ENCODE data around the gene CFAP92.

The CFAP92 gene

GRCh38 chr3:128987302-128988100 lies 6.4 kb downstream of the CFAP92 start:
- DNase-seq: no peak

DNA sequence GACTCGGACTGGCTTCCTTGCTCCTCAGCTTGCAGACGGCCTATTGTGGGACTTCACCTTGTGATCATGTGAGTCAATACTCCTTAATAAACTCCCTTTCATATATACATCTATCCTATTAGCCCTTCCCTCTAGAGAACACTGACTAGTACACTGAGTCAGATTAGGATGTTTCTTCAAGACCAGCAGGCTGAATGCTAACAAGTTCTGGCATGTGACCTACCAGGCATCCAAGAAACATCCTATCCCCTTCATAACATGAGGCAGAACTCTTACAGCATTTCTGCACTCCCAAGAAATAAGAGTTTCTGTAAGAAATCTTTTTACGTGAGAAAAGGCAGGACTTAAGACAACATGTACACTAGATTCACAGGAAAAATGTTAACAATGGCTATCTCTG lies 9.3 kb downstream of the CFAP92 start:
- DNase-seq: no peak

GRCh38 chr3:128983293-128984069 lies 10.4 kb downstream of the CFAP92 start:
- DNase-seq: no peak

DNA sequence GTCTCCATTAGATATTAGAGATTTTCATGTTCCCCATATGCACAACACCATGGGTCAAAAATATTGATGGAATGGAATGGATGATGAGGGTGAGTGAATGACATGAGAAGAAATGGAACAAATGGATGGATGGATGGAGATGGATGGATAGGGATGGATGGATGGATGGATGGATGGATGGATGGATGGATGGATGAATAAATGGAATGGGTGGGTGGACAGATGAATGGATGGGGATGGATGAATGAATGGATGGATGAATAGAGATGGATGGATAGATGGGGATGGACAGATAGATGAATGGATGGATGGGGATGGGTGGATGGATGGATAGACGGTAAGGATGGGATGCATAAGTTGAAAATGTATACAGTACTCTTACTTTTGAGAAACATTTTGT lies 18.6 kb downstream of the CFAP92 start:
- DNase-seq: no peak

DNA sequence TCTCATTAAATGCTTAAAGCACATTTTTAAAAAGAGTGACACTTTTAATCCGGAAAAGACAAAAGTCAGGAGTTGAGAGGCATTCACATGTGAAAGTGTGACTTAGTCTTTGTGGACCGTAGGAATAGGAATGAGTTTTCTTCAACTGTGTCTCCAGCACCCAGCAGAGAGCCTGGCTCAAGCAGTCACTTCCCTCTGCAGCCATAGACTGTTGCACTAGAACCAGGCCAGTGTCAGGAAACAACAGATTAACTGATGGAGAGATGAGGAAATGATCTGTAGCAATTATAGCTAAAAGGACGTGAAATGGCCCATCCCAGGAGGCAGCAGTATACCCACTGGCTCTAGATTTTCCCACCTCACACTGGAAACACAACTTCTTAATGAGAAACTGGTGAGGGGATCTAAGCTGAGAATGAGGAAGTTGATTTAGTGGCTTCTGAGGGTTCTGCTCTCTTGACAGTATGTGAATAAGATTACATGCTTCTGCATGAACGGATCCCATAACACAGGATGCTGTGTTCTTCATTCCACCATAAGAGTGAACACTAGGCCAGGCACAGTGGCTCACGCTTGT lies 19.8 kb downstream of the CFAP92 start:
- DNase-seq: no peak

- DNase-seq: no peak
These were observed 22.3 kb downstream of the CFAP92 start for GRCh38 chr3:128971421-128972100.

GRCh38 chr3:128970740-128971047 lies 23.2 kb downstream of the CFAP92 start:
- no peak for DNase-seq

DNA sequence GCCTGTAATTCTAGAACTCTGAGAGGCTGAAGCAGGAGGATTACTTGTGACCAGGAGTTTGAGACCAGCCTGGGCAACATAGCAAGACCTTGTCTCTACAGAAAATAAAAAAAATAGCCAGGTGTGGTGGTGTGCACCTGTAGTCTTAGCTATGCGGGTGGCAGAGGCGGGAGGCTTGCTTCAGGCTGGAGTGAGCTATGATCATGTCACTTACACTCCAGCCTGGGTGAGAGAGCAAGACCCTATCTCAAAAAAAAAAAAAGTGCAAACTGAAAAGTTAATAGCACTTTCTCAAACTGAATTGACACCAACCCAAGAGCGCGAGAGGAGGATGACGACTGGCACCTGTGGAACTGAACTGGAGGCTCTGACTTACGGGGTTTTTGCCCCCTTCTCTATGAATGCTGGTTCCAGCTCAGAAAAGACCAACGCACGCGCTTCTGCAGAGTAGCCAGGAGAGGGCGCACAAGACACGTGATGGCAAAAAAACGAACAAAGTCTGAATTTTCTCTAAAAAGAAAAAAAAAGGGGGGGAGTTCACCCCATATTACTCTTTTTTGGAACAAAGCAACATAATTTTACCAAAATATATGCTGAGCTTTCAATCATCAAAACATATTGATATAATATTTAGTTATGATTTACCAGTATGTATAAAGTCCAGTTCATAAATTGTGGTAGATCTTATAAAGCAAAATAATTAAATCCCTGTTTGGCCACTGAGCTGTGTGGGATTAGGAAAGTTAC lies 23.7 kb downstream of the CFAP92 start:
- peak; percentile 9 for DNase-seq

DNA sequence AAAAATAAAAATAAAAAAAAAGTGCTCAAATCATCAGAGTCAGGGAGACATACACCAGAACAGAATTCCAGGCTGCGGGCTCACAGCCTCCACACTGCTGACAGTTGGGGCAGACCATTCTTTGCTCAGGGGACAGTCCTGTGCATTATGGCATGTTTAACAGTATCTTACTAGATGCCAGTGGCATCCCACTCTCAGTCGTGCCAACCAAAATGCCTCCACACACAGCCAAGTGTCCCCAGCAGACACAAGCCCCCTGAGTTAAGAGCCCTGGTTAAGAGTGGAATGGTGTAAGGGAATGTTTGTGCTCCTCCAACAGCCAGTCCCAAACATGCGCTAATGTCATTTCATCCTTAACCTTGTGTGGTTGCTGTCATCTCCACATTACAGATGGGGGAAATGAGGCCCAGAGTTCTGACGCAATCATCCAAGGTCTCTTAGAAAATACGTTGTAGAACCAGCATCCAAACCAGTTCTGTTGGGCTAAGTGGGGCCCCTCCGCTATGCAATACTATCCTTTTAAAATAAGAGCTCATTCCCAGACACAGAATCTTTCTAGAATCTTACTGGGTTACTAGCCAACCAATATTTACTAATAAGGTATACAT lies 26.0 kb downstream of the CFAP92 start:
- no peak for DNase-seq

- no peak for DNase-seq
These were observed 28.1 kb downstream of the CFAP92 start for GRCh38 chr3:128965818-128966217.

DNA sequence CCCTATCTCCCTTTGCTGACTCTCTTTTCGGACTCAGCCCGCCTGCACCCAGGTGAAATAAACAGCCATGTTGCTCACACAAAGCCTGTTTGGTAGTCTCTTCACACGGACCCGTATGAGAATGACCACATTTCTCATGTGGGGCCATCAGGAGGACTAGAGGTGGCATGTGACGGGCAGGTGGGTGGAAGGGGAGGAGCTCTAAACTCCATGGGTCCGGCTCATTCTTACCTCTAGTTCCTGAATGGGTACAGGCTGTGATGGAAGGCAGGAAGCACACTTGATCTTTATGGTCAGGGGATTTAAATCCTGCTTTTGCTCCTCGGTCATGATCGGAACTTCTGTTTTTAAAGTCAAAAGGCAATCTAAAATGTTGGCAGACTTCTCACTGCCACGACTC lies 28.6 kb downstream of the CFAP92 start:
- no peak for DNase-seq

DNA sequence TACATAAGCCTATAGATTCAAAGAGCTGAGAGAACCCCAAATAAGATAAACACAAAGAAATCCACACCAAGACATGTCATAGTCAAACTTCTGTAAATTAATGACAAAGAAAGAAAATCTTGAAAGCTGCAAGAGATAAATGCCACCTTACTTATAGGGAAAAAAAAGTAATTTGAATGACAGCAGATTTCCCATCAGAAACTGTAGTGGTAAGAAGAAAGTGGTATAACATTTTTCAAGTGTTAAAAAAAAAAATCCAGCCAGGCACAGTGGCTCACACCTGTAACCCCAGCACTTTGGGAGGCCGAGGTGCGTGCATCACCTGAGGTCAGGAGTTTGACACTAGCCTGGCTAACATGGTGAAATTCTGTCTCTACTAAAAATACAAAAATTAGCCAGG lies 37.4 kb downstream of the CFAP92 start:
- DNase-seq: no peak

GRCh38 chr3:128950223-128950938 lies 43.5 kb downstream of the CFAP92 start:
- DNase-seq: no peak

DNA sequence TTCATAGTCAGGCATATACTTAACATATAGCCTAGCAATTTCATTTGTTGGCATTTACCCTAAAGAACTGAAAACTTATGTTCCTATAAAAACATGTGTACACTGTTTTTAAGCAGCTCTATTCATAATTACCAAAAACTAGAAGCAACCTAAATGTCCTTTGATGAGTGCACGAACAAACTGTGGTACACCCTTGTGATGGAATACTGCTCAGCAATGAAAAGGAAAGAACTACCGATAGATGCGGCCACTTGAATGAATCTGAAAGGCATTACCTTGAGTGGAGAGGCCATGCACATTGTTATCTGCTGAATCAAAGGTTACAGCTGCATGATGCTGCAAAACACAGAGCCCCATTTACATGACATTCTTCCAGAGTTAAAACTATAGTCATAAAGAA lies 44.7 kb downstream of the CFAP92 start:
- no peak for DNase-seq

- DNase-seq: no peak
These were observed 47.5 kb downstream of the CFAP92 start for GRCh38 chr3:128946411-128946810.

DNA sequence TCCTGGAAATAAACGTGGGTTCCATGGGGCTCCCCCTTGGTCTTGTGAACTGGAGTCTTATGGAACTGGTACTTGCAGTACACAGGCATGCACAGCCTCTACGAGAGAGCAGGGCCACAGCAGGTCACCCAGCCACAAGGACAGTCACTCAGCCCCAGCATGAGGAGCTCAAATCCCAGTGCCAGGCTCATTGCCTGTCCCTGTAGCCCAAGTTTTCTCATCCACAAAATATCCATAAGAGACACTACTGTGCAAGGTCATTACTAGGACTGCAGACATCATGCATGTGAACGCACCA lies 48.0 kb downstream of the CFAP92 start:
- no peak for DNase-seq

- no peak for DNase-seq
These were observed 48.6 kb downstream of the CFAP92 start for GRCh38 chr3:128945041-128945877.

DNA sequence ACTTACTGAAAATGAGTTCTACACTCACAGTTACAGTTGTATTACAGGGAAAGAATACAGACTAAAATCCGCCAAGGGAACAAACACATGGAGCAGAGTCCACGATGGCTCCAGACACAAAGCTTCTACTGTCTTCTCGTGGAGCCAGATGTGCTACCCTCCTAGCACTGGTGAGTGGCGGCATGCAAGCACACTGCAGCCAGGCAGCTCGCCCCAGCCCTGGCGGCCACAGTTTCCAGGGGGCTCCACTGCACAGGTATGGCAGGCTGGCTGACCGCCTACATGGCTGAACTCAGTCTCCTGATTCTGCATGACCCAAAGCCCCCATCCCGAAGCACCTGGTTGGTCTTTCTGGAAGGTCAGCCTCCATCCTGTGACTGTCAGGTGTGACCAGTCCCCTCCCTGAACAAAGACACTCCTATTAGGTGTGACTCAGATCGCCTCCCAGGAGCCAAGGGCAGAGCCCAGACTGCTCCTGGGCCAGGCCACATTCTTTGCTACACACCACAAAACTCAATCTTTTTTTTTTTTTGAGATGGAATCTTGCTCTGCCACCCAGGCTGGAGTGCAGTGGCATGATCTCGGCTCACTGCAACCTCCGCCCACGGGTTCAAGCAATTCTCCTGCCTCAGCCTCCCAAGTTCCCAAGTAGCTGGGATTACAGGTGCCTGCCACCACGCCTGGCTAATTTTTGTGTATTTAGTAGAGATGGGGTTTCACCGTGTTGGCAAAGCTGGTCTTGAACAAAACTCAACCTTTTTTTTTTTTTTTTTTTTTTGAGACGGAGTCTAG lies 51.5 kb downstream of the CFAP92 start:
- no peak for DNase-seq

GRCh38 chr3:128940252-128940651 lies 53.6 kb downstream of the CFAP92 start:
- no peak for DNase-seq

DNA sequence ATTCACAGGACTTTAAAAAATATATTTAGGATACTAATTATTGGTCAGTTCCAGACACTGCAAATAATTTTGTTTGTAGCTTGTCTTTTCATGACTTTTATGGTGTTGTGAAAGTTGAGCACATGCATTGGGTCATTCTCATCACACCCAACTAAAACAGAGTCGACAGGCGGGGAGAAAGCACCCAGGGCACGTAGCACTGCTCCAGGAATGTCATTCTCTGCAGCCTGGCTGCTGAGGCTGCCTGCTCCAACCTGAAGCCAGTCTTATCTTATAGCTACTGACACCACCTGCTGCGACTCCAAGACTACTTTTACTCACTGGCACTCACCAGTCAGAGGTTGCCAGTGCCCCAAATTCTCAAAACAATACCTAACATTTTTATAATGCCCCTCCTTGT lies 57.5 kb downstream of the CFAP92 start:
- no peak for DNase-seq

Measured in kidney glomerular epithelial cell (primary cell).